ENCODE data around the gene CCDC24. TPM values are rescaled to one million over a fixed set of nuclear protein-coding genes. Genes with fewer than 3 reads are reported as not detected.

Gene CCDC24
- 6.2 TPM for total RNA-seq

DNA sequence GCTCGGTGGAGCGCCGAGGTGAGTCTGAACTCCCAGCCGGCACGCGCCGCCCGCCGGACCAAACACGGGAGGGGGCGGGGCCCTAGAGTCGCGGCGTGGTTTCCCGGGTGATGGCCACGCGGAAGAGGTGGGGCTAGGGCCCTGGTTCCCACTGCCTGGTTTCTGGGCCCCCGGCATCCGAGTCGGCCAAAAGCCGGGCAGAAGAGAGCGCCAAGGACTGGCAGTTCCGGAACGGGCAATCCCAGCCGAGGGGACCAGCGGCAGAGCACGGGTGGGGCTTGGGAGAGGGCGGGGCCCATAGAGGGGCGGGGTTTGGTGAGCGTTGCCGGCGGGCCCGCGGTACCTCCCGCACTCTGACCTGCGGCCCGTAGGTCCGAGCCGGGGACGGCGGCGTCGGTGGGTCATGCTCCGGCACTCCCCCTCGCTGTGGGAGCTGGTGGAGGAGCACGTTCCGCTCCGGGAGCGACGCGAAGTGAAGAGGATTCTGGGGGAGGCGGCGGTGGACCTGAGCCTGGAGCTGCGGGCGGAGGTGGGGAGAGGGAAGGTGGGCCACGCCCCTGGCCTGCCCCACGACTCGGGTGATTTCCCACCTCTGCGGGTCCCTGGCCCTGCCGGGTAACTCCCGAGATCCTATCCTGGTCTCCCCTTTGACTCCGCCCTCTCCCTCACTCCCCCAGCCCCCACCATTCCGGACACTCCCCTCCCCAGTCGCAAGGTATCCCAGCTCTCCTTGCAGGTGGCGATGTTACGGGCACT is at the start of gene CCDC24:
Gene CCDC24, plus strand, starts transcription at position 124 of the 756 bp plus-strand sequence. Its CDS starts 280 bp downstream, at position 404.

DNA sequence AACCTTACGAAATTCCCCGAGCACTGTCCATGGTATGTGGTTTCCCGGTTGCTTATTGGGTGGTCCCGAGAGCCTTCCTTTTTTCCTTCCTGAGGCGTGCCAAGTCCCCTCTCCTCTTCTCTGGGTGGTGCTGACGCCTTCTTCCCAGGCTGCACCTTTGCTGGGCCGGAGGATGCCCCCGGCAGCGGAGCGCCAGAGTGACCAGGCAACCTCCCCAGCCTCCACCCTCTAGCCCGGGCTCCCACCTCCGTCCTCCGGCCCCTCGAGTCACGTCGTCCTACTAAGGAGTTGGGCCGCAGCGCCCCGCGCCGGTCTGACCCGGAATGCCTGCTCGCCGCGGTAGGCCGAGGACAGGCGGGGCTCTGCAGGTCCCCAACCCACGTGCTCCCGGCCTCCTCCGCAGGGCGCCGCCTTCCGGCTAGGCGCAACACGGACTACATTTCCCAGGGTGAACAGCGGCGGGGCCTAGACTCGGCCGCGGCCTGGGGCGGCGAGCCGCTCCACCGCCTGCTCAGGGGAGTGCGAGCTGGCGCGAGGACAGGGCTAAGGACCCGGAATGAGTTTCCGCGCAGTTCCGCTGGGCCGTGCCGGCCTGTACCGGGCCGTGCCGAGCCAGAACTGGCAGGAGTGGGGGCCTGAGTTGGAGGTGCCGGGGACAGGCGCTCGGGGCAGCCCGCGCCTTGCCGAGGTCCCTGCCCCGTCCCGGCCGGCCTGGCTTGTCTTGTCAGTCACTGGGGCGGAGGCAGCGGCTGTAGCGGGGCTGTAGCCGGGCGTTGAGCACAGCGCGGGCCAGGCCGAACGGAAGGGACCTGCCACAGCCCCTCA is 45.0 kb upstream of the CCDC24 start, which contains the start of gene IPO13:
Gene IPO13, plus strand, starts transcription at position 715 of the 825 bp plus-strand sequence. CDS start 651 bp downstream, outside the sequence.

DNA sequence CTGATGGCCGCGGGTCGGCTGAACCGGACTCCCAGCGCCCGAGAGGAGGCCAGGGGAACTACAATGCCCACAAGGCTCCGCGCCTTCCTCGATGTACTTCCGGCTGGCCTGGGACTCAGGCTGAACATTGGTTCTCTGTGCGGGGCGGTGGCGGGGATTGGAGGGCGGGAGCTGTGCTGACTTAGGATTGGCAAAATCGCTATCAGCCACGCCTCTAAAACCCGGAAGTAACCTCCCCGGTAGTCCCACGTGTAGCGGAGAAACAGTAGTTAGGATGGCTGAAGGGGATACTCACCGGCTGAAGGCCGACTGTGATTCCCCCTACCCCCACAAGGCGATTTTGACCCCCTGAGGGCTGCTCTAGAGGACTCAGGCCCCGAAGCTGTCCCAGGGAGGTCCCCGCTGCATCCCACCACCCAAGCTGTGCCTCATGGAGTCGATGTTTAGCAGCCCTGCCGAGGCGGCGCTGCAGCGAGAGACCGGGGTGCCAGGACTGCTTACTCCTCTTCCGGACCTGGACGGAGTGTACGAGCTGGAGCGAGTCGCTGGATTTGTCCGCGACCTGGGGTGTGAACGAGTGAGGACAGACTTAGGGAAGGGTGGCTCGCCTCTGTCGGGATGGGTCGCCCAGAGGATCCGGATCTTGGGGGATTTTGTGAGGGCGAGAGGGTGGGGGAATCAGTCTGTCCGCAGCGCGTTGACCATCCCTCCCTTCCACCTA is 21.5 kb upstream of the CCDC24 start, which contains the start of gene DPH2:
Gene DPH2, plus strand, starts transcription at position 265 of the 721 bp plus-strand sequence. Its CDS starts 166 bp downstream, at position 431.

DNA sequence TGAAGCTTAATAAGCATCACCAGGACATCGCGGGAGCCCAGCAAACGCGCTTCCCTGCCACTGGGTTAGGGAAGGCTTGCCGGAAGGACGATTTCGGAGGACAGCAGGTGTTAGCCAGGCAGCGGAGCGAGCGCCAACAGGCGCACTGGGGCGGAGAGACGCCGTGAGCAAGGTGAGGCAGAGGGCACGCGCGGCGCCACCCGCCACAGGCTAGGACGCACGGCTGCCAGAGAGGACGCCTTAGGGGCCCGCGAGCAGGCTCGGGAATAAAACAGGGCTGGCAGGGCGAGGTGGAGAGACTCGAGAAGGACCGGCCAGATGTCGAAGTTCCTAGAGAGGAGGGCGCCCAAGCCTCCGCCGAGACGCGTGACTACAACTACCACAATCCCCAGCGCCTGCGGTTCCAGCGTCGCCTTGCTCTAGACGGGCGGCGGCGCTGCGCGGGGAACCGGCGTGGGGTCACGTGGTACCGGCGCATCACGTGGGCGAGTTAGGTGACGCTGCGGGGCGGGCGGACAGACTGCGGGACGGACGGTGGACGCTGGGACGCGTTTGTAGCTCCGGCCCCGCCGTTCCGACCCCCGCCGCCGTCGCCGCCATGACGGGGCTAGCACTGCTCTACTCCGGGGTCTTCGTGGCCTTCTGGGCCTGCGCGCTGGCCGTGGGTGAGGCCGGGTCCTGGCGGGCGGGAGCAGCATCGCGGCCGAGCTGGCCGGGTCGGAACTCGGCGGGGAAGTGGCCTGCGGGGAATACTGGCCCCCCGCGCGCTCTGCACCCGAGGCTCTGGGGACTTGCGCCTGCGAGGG is 16.8 kb upstream of the CCDC24 start, which contains the start of gene ATP6V0B:
Gene ATP6V0B, plus strand, starts transcription at position 518 of the 806 bp plus-strand sequence. Its CDS starts 81 bp downstream, at position 599.

DNA sequence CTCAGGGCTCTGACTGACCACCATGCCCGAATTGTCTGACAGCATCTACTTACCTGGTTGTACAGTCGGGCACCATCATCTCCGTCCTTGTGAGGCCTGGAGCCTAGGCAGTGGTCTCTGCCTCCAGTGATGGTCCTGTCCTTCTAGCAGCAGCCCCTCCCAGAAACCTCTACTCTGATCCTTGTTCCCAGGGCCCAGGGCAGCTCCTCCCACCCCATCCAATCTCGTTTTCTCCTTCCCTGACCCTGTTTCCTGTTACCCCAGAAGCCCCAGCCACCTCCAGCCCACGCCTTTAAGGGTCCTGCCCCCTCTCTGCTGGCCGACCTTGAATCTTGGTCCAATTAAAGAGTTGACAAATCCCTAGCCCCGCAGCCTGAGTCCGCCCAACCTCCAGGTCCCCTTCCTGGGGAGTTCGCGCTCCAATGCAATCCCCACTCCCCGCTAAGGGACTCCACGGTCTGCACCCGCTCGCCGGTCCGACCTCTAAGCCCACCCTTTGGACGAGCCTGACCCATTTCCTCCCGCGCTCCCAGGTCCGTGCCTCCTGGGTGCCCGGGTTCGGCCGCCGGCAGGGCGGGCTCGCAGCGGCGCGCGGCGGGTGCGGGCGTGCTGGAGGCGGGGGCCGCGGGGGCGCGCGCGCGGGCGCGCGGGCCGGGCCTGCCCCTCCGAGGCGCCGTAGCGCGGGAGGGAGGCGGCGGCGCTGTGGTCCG is 12.7 kb upstream of the CCDC24 start, which contains the start of gene B4GALT2:
Gene B4GALT2, plus strand, starts transcription at position 660 of the 710 bp plus-strand sequence. CDS start 1,951 bp downstream, outside the sequence.

DNA sequence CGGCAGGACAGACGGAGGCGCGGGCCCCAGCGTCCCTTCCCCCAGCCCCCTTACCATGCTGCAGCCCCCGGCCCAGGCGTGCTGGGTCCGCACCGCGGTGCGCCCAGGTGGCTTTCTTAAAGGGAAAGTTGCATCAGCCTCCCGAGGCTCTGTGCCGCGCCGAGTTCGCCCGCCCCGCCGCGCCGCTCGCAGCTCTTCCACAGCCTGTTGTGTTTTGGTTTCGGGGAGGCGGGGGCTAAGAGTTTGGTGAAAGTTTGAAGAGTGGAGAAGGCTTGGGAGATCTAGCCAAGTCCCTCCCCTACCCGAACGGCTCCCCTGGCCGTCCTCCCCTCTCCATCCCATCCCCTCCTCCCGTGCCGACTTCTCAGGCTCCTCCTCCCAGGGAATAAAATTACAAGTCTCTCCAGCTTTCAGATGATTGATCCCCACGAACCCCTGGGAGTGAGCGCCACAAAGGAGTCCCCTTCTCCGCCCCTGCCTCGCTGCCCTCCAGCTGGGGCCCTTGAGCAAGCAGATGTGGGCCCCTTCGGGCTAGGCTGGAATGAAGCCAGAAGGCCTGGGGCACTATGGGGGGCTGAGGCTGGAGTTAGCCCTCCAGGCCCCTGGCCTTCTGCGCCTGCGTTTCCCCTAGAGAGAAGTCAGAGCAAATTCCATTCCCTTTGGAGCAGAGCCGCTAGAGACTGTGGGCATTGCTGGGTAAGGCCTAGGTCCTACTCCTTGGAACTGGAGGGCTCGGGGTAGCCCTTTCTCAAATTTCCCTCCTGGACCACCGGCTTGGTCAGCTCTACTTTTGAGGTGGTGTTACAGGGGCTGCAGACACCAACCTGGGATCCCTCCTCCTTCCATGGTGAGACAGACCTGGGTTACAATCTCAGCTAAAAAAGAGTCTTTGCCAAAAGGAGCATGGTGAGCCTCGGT is 40.1 kb downstream of the CCDC24 start, which contains the start of gene SLC6A9:
Gene SLC6A9, minus strand, starts transcription at position 211 of the 918 bp plus-strand sequence. CDS start 7,185 bp downstream, outside the sequence.

Other genes starting within 250 kb of the CCDC24 start
- 0.46 TPM for gene ARTN, start 57.8 kb upstream of the CCDC24 start, total RNA-seq
- gene IPO13, start 44.6 kb upstream of the CCDC24 start, total RNA-seq = 19.1 TPM
- gene DPH2, start 21.6 kb upstream of the CCDC24 start, total RNA-seq = 14.3 TPM
- 244 TPM for gene ATP6V0B, start 16.6 kb upstream of the CCDC24 start, total RNA-seq
- 96.0 TPM for gene B4GALT2, start 12.4 kb upstream of the CCDC24 start, total RNA-seq
- 18.0 TPM for gene SLC6A9, start 39.9 kb downstream of the CCDC24 start, total RNA-seq
- 0.46 TPM for gene KLF17, start 127.2 kb downstream of the CCDC24 start, total RNA-seq
- not detected for gene KLF18, start 150.0 kb downstream of the CCDC24 start, total RNA-seq
- gene DMAP1, start 221.9 kb downstream of the CCDC24 start, total RNA-seq = 42.0 TPM

Measured in diencephalon (tissue), 1 donor.